GM13976 (cell line): Measurements from ENCODE around the gene CFAP46.

Source experiments
- DNase-seq: peaks from one replicate; pipeline ENCODE4 v3.0.0; 2012; ENCODE audit warnings: low spot score
- CTCF ChIP-seq: IDR thresholded peaks from 2 replicates; pipeline ENCODE4 v1.5.1; 2012; ENCODE audit warnings: borderline replicate concordance, mild to moderate bottlenecking; ENCODE audit not compliant: insufficient read depth; ENCODE audit errors: extremely low read depth, missing control alignments, control extremely low read depth
- in situ Hi-C: fragments of 300-500 bp; cut with MboI; formaldehyde crosslinking; loops from one replicate; pipeline ENCODE4 v1.12.0; 2022; ENCODE audit warnings: low sequenced_read_pairs, mixed read lengths, inconsistent platforms; ENCODE audit not compliant: unreplicated experiment

CFAP46 gene

GRCh38 chr10:132865851-132866600, 76.3 kb downstream of the CFAP46 start:
- in situ Hi-C loops, result no loop called here
- DNase-seq, result no peak
- TF ChIP-seq CTCF, result no peak

- in situ Hi-C loops, result no loop called here
- no peak for TF ChIP-seq CTCF
These were observed 77.2 kb downstream of the CFAP46 start for GRCh38 chr10:132865171-132865631.

GRCh38 chr10:132862485-132863420, 79.6 kb downstream of the CFAP46 start:
- no peak for DNase-seq
- no peak for TF ChIP-seq CTCF
- in situ Hi-C loops, result no loop called here

More at GRCh38 chr10:132865171-132865631, 77.2 kb downstream of the CFAP46 start:
- no peak for DNase-seq

GRCh38 chr10:132861884-132862461, 80.4 kb downstream of the CFAP46 start:
- no peak for TF ChIP-seq CTCF
- in situ Hi-C loops, result no loop called here
- no peak for DNase-seq

- no peak for DNase-seq
- in situ Hi-C loops, result no loop called here
- no peak for TF ChIP-seq CTCF
These were observed 81.2 kb downstream of the CFAP46 start for GRCh38 chr10:132861116-132861691.

GRCh38 chr10:132860532-132860931, 81.8 kb downstream of the CFAP46 start:
- in situ Hi-C loops, result no loop called here
- TF ChIP-seq CTCF, result no peak
- no peak for DNase-seq
